GM19455 (cell line): ENCODE data around the gene CDK19.
A peak's percentile ranks its signal among the peaks of the same experiment; 100 is the strongest.
"Not testable (repeated sequence)": the region's sequence is repeated elsewhere in the genome, so short reads cannot be mapped to it uniquely, and the experiment has no call there.

Experiments used
- ATAC-seq: cut with Tn5 transposase; IDR thresholded peaks from one replicate; pipeline ENCODE4 v1.9.1; 2021; ENCODE audit not compliant: unreplicated experiment

Gene CDK19

GRCh38 chr6:110590821-110591351 is 224.4 kb downstream of the CDK19 start:
- ATAC-seq: no peak

DNA sequence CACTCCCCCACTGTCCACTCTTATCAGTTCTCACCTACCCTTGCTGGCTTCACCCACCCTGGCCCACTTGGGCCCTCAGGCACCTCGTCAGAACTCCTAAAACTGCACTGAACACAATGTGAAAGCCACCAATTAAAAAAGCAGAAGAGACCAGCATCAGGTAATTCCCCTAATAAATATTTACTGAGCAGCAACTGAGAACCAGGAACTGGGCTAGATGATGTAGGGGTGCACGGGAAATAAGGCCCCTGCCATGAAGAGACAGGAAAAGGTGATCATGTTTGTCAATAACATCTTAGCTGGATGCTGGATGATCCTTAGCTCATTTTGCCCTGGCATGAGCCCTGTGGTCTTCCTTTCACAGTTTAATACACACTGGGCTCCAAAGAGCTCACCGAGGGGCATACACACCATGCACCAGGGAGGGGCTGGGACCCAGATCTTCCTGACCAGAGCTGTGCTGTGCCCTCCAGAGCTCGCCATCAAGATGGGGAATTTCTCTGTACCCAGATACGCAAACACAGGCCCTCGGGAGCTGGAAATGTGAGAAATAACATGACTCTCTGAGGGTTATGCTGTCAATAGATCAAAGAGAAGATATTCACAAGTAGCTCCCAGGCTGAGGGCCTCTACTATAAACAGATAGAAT is 225.3 kb downstream of the CDK19 start:
- ATAC-seq: peak; percentile 82

DNA sequence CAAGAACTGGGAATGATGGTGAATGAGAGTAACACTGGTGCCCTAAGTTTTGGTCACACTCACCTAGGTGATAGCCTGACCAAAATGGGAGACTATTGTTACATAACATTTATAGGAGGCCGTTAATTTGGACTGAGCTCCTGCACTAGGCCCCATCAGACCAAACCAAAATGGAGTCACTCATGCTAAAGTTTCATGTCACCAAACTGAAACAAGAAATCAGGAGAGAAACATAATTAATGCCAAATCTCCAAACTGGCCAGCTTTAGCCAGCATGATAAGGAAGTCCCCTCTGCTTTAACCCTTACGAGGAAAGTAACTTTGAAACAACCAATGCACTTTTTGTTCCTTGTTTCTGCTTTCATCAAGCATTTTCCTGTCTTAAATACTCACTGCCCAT is 227.9 kb downstream of the CDK19 start:
- no peak for ATAC-seq

- ATAC-seq: no peak
Measured at GRCh38 chr6:110581679-110582078, 233.6 kb downstream of the CDK19 start.

DNA sequence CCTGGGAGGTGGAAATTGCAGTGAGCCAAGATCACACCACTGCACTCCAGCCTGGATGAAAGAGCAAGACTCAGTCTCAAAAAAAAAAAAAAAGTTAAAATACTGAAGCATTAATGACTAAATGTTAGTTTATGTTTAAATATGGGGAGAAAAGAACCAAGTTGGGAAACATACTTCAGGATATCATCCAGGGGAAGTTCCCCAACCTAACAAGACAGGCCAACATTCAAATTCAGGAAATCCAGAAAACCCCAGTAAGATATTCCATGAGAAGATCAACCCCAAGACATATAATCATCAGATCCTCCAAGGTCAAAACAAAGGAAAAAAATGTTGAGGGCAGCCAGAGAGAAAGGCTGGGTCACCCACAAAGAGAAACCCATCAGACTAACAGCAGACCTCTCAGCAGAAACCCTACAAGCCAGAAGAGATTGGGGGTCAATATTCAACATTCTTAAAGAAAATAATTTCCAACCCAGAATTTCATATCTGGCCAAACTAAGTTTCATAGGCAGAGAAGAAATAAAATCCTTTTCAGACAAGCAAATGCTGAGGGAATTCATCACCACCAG is 237.6 kb downstream of the CDK19 start:
- ATAC-seq: not testable (repeated sequence)

DNA sequence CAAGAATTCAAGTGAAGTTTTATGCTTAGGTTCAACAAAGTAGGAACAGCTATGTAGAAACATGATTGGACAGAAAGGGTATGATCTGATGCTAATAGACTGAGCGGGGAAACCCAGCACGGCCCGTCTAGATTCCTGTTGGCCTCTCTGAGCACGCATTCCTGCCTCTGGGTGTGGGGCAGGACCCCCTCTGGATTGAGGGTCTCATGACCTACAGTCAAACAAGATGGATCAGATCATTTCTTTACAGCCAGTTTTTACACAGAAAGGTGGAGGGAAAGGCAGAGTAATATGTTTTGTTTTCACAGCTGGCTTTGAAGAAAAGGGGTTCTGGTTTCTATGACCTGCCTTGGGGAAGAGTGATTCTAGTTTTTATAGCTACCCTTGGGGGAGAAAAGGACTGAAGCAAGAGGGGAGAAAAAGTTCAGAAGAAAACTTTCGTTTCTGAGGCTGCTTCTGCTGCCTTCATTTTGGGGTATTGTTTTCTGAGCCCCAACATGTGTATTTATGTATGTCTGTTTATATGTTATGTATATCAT is 239.3 kb downstream of the CDK19 start:
- ATAC-seq: no peak

DNA sequence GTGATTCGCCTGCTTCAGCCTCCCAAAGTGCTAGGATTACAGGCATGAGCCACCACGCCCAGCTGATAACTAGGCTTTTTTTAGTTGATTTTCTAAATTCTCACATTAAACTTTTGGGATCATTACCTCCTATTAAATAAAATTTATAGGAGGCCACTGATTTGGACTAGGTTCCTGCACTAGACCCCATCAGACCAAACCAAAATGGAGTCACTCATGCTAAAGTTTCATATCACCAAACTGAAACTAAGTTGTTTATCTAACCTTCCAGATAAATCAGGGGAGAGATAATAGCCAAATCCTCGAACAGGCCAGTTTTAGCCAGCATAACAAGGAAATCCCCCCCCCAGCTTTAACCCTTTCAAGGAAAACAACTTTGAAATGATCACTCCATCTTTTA is 240.5 kb downstream of the CDK19 start:
- no peak for ATAC-seq

DNA sequence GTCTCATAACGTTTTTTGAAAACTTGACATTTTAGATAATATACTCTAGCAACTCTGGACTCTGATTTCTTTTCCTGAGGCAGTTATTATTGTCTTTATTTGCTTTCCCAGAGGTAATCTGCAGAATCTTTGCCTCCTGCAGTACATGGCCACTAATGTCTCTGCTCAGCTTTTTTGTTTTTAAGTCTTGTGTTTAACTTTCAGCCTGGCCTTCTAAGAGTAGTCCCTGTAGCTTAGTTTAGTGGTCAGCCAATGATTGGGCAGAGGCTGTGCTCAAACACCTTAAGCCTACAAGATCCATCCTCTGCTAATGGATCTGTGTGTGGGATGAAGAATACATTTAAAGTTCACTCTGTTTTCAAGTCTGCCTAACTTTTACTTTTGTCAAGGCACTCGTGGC is 241.7 kb downstream of the CDK19 start:
- ATAC-seq: no peak

- no peak for ATAC-seq
Measured at GRCh38 chr6:110573136-110573535, 242.1 kb downstream of the CDK19 start.

DNA sequence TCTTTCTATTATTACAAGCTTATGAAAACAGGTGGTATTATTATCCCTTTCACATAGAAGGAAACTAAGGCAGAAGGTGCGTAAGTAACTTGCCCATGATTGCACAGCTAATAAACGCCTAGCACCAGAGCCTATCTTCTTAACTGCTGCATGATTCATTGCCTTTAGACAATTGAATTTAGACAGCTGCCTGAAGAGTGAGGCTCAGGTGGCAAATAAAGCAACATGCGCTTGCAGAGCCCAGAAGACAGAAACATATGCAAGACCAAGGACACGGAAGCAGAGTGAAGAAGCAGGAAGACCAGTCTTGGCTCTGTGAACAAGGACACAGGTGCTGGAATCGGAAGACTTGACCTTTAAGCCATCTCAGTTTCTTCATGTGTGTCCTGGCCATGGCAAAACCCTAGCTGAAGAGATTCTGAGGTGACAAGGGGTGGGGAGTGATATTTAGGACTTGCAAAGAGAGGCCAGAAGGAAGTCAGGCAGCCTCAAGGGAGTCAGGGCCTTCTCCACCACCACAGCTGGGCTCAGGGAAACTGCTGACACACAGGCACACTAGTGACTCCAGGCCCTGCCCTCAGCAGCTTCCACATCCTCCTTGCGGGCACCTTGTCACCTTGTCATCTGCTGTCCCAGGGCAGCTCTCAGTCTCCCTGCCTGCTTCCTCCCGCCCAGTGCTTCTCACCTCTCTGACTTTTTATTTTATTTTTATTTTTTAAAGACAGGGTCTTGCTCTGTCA is 247.1 kb downstream of the CDK19 start:
- ATAC-seq: no peak

DNA sequence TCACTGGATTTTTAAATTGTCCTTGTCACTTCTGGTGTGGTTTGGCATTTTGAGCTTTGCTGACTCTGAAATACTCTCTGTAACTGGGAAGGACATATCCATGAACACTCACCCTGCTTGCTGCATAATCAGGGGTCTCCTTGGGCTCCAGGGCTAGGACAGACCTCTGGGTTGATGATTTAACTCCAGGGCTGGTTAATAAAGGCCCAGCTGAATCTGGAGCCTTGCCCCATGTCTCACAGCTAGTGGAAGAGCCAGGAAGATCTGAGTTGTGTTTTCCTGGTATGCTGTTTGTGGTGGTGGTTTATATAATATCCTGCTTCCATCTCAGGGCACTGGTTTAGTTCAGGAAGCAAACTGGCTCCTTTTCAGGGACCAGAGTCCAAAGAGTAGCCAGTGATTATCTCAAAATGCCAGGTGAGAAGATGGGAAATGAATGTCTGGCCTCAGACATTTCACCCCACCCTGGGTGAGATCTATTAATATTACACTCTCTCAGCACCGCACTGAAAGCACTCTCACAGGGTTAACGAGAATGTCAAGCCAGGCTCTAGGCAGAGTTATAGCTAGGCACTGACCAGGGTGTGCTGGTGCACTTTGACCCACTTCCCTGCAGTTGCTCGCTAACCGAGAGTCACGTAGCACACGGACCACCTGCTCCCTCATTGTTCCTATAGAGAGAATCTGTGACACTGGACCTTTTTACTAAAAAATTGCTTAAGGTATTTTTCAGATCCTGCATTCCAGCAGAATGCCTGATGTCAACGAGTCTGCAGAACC is 248.7 kb downstream of the CDK19 start:
- no peak for ATAC-seq

DNA sequence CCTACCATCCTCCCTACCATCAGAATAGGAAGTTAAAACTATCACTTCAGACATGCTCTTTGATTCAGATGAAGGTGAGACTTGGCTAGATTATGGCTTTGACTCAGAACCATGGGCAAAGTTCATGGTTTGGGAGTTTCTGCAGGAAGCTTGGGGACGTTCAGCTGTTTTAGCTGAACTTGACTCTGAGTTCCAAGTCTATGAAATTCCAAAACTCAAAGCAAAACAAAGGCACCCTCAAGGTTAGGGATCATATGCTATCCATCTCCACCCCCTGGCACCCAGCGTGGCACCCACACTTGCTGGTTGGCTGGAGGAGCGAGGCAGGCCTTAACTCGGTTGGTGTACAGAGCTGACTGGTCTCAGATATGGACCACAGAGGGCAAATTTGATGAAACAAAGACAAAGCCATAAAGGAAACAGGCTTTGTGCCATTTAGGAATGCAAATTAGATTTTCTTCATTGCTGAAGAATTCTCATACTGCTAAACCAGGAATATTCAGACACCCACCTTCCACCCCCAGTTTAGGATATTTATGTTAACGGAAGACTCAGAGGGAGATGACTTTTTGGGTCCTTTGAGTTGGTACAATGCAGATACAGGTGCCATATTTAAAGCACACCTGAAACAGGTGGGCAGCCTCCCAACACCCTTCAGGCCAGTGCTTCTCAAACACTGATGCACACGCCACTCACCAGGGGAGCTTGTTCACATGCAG is 250.4 kb downstream of the CDK19 start:
- ATAC-seq: no peak

DNA sequence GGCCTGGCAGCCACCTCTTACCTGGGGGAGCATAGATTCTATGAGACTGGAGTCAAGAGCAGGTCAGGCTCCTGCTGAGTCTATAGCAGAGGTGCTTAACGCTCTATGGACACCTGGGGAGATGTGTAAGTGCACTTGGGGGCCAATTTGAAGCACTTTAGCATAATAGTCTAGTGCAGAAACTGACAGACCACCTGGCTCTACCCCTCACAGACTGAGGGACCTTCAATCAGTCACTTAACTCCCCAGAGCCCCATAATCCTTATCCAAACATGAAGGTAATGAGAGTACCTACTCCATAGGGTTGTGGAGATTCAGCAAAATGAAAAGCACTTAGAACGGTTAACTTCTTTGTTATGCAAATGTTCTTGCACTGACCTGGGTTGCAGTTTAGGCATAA is 251.6 kb downstream of the CDK19 start:
- ATAC-seq: no peak

- ATAC-seq: no peak
Measured at GRCh38 chr6:110562316-110562915, 252.9 kb downstream of the CDK19 start.

DNA sequence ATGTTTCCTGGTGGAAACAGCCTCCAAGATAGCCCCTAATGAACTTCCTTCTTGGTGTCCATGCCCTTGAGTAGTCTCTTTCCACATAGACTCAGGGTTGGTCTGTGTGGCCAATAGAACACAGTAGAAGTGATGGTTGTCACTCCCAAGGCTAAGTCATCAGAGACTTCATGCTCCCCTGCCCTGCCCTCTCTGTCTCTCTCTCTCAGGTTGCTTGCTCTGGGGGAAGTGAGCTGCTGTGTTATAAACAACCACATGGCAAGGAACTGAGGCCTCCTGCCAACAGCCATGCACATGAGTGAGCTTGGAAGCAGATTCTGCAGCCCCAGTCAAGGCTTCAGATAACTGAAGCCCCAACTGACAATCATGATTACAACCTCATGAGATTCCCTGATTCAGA is 253.6 kb downstream of the CDK19 start:
- no peak for ATAC-seq

- ATAC-seq: no peak
Measured at GRCh38 chr6:110561008-110561396, 254.3 kb downstream of the CDK19 start.

DNA sequence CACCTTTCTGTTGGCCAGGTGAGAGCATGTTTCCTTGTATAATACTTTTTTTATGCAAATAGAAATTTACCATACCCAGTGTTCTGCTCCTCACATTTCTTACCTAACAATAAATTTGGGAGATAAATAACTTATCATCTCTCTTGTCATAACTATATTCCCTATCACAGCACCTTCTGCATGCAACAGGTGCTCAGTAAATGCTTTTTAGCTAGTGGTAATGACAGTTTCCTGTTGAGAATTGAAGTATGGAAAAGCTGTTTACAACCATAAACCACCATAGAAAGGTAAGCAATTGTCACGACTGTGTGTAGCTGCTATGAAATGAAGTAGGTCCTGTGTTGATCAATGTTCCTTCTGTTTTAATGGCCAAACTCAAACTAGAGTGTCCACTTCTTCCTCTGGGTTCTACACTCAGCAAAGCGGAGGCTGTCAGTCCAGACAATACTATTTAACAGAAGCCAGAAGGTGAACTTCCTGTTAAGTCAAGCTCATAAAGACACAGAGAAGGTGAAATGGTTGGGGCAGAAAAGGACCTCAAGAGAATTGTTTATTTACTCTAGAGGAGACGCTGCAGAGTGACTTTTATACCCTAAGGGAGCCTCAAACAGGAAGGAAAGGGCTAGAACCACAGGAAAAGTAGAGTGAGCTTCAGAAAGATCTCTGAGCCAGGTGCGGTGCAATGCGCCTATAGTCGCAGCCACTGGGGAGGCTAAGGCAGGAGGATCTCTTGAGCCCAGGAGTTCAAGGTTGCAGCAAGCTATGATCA is 254.8 kb downstream of the CDK19 start:
- ATAC-seq: no peak
